IMR-90 (cell line): ENCODE results near the gene CDC6.

Experiments used
- BHLHE40 ChIP-seq: fragments of 150-350 bp; IDR thresholded peaks from 2 replicates; pipeline ENCODE4 v1.6.1; 2016; ENCODE audit warnings: mild to moderate bottlenecking, low read depth, low read length
- TF ChIP-seq, protein P1 (sequence below): conservative IDR thresholded peaks from 2 replicates; pipeline ENCODE4 v1.5.1; 2012; ENCODE audit warnings: mild to moderate bottlenecking, low read depth, low read length, improper control_type of control experiment

DNA sequence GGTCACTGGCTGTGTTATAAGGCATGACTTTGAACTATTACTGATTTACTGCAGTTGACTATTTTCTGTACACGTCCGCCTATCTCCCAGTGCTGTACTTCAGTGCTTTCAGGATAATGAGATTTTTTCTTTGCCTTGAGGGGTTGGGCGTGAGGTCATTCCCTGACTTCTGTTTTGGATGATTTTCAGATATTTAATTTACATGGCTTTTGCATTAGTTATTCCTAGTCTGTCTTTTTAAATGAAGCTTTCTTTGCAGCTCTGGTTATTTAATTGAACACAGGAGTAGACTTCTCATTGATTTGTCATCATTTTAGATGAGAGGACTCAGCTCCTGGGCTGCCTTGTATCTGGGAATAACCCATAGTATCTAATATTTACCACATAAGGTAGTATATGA lies 44.9 kb upstream of the CDC6 start:
- no peak for TF ChIP-seq BHLHE40
- TF ChIP-seq, protein P1, sequence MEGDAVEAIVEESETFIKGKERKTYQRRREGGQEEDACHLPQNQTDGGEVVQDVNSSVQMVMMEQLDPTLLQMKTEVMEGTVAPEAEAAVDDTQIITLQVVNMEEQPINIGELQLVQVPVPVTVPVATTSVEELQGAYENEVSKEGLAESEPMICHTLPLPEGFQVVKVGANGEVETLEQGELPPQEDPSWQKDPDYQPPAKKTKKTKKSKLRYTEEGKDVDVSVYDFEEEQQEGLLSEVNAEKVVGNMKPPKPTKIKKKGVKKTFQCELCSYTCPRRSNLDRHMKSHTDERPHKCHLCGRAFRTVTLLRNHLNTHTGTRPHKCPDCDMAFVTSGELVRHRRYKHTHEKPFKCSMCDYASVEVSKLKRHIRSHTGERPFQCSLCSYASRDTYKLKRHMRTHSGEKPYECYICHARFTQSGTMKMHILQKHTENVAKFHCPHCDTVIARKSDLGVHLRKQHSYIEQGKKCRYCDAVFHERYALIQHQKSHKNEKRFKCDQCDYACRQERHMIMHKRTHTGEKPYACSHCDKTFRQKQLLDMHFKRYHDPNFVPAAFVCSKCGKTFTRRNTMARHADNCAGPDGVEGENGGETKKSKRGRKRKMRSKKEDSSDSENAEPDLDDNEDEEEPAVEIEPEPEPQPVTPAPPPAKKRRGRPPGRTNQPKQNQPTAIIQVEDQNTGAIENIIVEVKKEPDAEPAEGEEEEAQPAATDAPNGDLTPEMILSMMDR = no peak
